Measurements from ENCODE around the gene PSMD6. TPM values are rescaled to one million over a fixed set of nuclear protein-coding genes. Genes with fewer than 3 reads are reported as not detected.

Gene PSMD6
- total and polyA plus RNA-seq, 4 donors = 47.5 to 52.9 (median 52.4) TPM

DNA sequence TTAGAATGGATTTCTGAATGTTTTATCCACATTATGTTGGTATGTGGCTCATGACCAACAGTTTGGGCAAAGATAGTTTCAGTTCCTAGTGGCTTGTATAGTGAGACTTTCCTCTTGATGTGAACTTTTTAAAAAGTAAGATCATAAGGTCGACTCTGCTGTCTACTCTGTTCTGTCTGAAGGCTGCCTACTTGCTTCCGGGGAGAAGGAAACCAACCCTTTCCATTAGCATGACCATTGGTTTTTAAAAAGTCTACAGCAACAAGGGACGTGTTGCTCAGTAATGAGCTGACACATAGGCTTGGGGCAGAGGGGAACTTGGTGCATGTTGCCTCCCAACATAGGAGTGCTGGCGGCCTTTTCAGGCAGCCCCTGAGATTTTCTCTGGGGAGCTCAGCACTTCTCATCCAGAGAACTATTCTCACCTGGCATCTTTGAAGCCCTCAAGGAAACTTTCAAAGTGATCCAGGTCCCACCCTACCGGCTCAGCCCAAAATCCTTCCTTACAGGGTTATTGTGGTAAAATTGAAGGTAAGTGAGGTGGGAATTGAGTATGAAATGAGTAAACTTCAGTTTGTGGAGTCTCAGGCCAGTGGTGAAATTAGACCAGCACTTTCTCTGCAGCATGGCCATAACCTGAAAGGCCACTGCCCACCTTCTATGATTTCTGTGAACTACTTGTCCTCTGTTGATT lies 30.6 kb downstream of the PSMD6 start:
- H3K27ac ChIP-seq (ENCODE audit: low read depth in 1 of 2, low read length in 2 of 2) = no peak overlapping the region
- no peaks in the 10 kb centered on the region for H3K9me3 ChIP-seq (ENCODE audit: control insufficient read depth, low read length)
- H3K4me3 ChIP-seq (ENCODE audit: low read length in 2 of 2) = no peak overlapping the region
- peaks cover 0 to 18% of the 10 kb centered on the region in 2 donors for H3K36me3 ChIP-seq (ENCODE audit: control insufficient read depth in 1 of 2, insufficient read depth in 2 of 2, low read length in 1 of 2)
- WGBS, 2 donors = 84 to 90% methylated on average over 5 of the region's 5 CpGs
- intact Hi-C loops (cut with DNase I) = loop anchor here (5.0 to 10.0 kb wide), 3 partner anchors 78 to 640 kb away; partner anchors contain the start of genes ATXN7 (in 2 of the 2), THOC7 (in 2 of the 2) and SCAANT1 (in 1 of the 2)
- DNase-seq (no peak), ATAC-seq (ENCODE audit: low FRiP score) (no peak)
- no peaks in the 10 kb centered on the region for H3K27me3 ChIP-seq (ENCODE audit: control insufficient read depth in 1 of 2, insufficient read depth in 2 of 2, low read length in 1 of 2)
- H3K4me1 ChIP-seq (ENCODE audit: control insufficient read depth in 1 of 2, insufficient read depth in 2 of 2, low read length in 2 of 2) = no peaks in the 10 kb centered on the region

DNA sequence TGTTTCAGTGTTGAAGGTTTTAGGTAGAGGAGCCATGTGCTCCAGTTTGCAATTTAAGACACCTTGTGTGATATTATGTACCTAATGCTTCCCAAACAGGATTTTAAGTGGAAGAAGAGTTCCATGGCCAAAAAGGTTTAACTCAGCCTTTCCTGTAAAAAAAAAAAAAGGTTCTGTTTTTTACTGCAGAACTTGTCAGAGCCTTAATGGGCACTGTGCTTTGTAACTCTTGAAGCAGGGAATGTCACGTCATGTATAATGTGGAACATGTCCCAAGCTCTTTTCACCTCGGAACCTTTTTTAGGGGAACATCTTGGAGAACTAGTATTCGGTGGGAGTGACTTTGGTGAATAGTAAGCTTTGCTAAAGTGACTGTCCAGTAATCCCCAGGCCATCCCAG lies 31.6 kb downstream of the PSMD6 start:
- H3K9me3 ChIP-seq (ENCODE audit: control insufficient read depth, low read length) = no peaks in the 10 kb centered on the region
- no peak overlapping the region for H3K27ac ChIP-seq (ENCODE audit: low read depth in 1 of 2, low read length in 2 of 2)
- no peak for DNase-seq
- intact Hi-C loops (cut with DNase I) = loop anchor here (5.0 to 10.0 kb wide), 3 partner anchors 77 to 639 kb away; partner anchors contain the start of genes ATXN7 (in 2 of the 2), THOC7 (in 2 of the 2) and SCAANT1 (in 1 of the 2)
- no peak overlapping the region for H3K4me3 ChIP-seq (ENCODE audit: low read length in 2 of 2)
- H3K4me1 ChIP-seq (ENCODE audit: control insufficient read depth in 1 of 2, insufficient read depth in 2 of 2, low read length in 2 of 2) = no peaks in the 10 kb centered on the region
- no peak for ATAC-seq (ENCODE audit: low FRiP score)
- WGBS, 2 donors = 86% methylated on average over 3 of the region's 3 CpGs
- no peaks in the 10 kb centered on the region for H3K27me3 ChIP-seq (ENCODE audit: control insufficient read depth in 1 of 2, insufficient read depth in 2 of 2, low read length in 1 of 2)
- peaks cover 3 to 18% of the 10 kb centered on the region in 2 donors for H3K36me3 ChIP-seq (ENCODE audit: control insufficient read depth in 1 of 2, insufficient read depth in 2 of 2, low read length in 1 of 2)

- DNase-seq = no peak
- Histone ChIP-seq H3K27me3 (ENCODE audit: control insufficient read depth in 1 of 2, insufficient read depth in 2 of 2, low read length in 1 of 2) (no peaks in the 10 kb centered on the region), H3K4me3 (ENCODE audit: low read length in 2 of 2) (no peak overlapping the region), H3K36me3 (ENCODE audit: control insufficient read depth in 1 of 2, insufficient read depth in 2 of 2, low read length in 1 of 2) (peaks cover 3 to 14% of the 10 kb centered on the region in 2 donors), H3K9me3 (ENCODE audit: control insufficient read depth, low read length) (no peaks in the 10 kb centered on the region), H3K27ac (ENCODE audit: low read depth in 1 of 2, low read length in 2 of 2) (no peak overlapping the region), H3K4me1 (ENCODE audit: control insufficient read depth in 1 of 2, insufficient read depth in 2 of 2, low read length in 2 of 2) (no peaks in the 10 kb centered on the region)
- intact Hi-C loops (cut with DNase I) = loop anchor here (5.0 to 10.0 kb wide), 3 partner anchors 76 to 638 kb away; partner anchors contain the start of genes ATXN7 (in 2 of the 2), THOC7 (in 2 of the 2) and SCAANT1 (in 1 of the 2)
- ATAC-seq (ENCODE audit: low FRiP score) = no peak
- 91 to 93% methylated on average over 5 of the region's 5 CpGs for WGBS, 2 donors
Observed at GRCh38 chr3:63990733-63991132, 32.6 kb downstream of the PSMD6 start.

- ATAC-seq (ENCODE audit: low FRiP score) (no peak), DNase-seq (peak in 1 of 2 donors; percentile 44)
- no peaks in the 10 kb centered on the region for H3K27me3 ChIP-seq (ENCODE audit: control insufficient read depth in 1 of 2, insufficient read depth in 2 of 2, low read length in 1 of 2)
- no peaks in the 10 kb centered on the region for H3K4me1 ChIP-seq (ENCODE audit: control insufficient read depth in 1 of 2, insufficient read depth in 2 of 2, low read length in 2 of 2)
- no peak overlapping the region for H3K4me3 ChIP-seq (ENCODE audit: low read length in 2 of 2)
- peaks cover 3 to 11% of the 10 kb centered on the region in 2 donors for H3K36me3 ChIP-seq (ENCODE audit: control insufficient read depth in 1 of 2, insufficient read depth in 2 of 2, low read length in 1 of 2)
- intact Hi-C loops (cut with DNase I) = loop anchor here (5.0 to 10.0 kb wide), 3 partner anchors 75 to 638 kb away; partner anchors contain the start of genes ATXN7 (in 2 of the 2), THOC7 (in 2 of the 2) and SCAANT1 (in 1 of the 2)
- WGBS, 2 donors = 92 to 93% methylated on average over 14 of the region's 14 CpGs
- H3K9me3 ChIP-seq (ENCODE audit: control insufficient read depth, low read length) = no peaks in the 10 kb centered on the region
- H3K27ac ChIP-seq (ENCODE audit: low read depth in 1 of 2, low read length in 2 of 2) = no peak overlapping the region
Observed at GRCh38 chr3:63990204-63990603, 33.1 kb downstream of the PSMD6 start.

DNA sequence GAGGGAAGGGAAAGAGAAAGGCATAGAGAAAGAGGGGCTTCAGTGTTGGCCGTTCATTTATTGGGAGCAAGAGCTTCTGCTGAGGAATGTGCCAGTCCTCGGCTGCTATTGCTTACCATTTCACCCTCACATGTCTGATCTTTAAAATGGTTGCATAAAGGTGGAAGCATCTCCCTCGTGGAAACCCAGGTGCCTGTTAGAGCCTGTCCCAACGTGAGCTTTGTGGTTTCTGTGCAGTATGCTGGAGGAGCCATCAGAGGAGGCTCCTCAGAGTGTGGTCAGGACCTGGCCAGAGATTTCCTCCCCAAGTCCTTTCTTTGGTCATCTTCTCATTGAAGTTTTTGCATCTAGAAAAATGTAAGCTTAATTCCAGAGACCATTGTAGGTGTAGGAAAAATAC lies 34.4 kb downstream of the PSMD6 start:
- intact Hi-C loops (cut with DNase I) = no loop called here
- Histone ChIP-seq H3K4me1 (ENCODE audit: control insufficient read depth in 1 of 2, insufficient read depth in 2 of 2, low read length in 2 of 2) (no peaks in the 10 kb centered on the region), H3K27ac (ENCODE audit: low read depth in 1 of 2, low read length in 2 of 2) (no peak overlapping the region), H3K27me3 (ENCODE audit: control insufficient read depth in 1 of 2, insufficient read depth in 2 of 2, low read length in 1 of 2) (no peaks in the 10 kb centered on the region), H3K36me3 (ENCODE audit: control insufficient read depth in 1 of 2, insufficient read depth in 2 of 2, low read length in 1 of 2) (peaks cover 3 to 12% of the 10 kb centered on the region in 2 donors), H3K9me3 (ENCODE audit: control insufficient read depth, low read length) (no peaks in the 10 kb centered on the region), H3K4me3 (ENCODE audit: low read length in 2 of 2) (no peak overlapping the region)
- DNase-seq = no peak
- 79 to 80% methylated on average over 4 of the region's 4 CpGs for WGBS, 2 donors
- ATAC-seq (ENCODE audit: low FRiP score) = no peak

DNA sequence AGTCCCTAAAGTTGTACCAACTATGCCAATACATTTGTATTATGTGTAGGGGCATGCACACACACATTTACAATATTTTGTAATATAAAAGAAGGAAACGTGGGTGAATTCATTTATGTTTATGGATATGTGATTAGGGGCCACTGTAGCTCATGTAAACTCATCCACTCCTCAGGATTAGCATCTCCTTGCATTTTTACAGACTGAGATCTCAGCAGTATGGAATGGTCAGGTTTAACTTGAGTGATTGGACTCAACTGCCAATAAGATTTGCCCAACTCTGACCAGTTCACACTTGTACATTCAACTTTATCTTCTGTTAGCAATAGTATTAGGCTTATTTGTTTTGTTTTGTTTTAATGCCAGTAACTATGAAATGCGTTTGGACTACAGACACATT lies 36.5 kb downstream of the PSMD6 start:
- Histone ChIP-seq H3K4me1 (ENCODE audit: control insufficient read depth in 1 of 2, insufficient read depth in 2 of 2, low read length in 2 of 2) (no peaks in the 10 kb centered on the region), H3K27me3 (ENCODE audit: control insufficient read depth in 1 of 2, insufficient read depth in 2 of 2, low read length in 1 of 2) (no peaks in the 10 kb centered on the region), H3K36me3 (ENCODE audit: control insufficient read depth in 1 of 2, insufficient read depth in 2 of 2, low read length in 1 of 2) (peaks cover 3 to 11% of the 10 kb centered on the region in 2 donors), H3K4me3 (ENCODE audit: low read length in 2 of 2) (no peak overlapping the region), H3K27ac (ENCODE audit: low read depth in 1 of 2, low read length in 2 of 2) (no peak overlapping the region), H3K9me3 (ENCODE audit: control insufficient read depth, low read length) (no peaks in the 10 kb centered on the region)
- intact Hi-C loops (cut with DNase I) = no loop called here
- ATAC-seq (ENCODE audit: low FRiP score) (no peak), DNase-seq (no peak)
- WGBS, 2 donors = 73 to 75% methylated on average over 2 of the region's 2 CpGs

- H3K4me1 ChIP-seq (ENCODE audit: control insufficient read depth in 1 of 2, insufficient read depth in 2 of 2, low read length in 2 of 2) = no peaks in the 10 kb centered on the region
- no peak overlapping the region for H3K4me3 ChIP-seq (ENCODE audit: low read length in 2 of 2)
- 75 to 76% methylated on average over 7 of the region's 7 CpGs for WGBS, 2 donors
- H3K36me3 ChIP-seq (ENCODE audit: control insufficient read depth in 1 of 2, insufficient read depth in 2 of 2, low read length in 1 of 2) = peaks cover 3 to 13% of the 10 kb centered on the region in 2 donors
- H3K27me3 ChIP-seq (ENCODE audit: control insufficient read depth in 1 of 2, insufficient read depth in 2 of 2, low read length in 1 of 2) = no peaks in the 10 kb centered on the region
- intact Hi-C loops (cut with DNase I) = no loop called here
- no peak for DNase-seq
- H3K9me3 ChIP-seq (ENCODE audit: control insufficient read depth, low read length) = no peaks in the 10 kb centered on the region
- ATAC-seq (ENCODE audit: low FRiP score) = no peak
- no peak overlapping the region for H3K27ac ChIP-seq (ENCODE audit: low read depth in 1 of 2, low read length in 2 of 2)
Observed at GRCh38 chr3:63986146-63986545, 37.1 kb downstream of the PSMD6 start.

- intact Hi-C loops (cut with DNase I) = no loop called here
- ATAC-seq (ENCODE audit: low FRiP score) = no peak
- Histone ChIP-seq H3K4me3 (ENCODE audit: low read length in 2 of 2) (no peak overlapping the region), H3K27me3 (ENCODE audit: control insufficient read depth in 1 of 2, insufficient read depth in 2 of 2, low read length in 1 of 2) (no peaks in the 10 kb centered on the region), H3K27ac (ENCODE audit: low read depth in 1 of 2, low read length in 2 of 2) (no peak overlapping the region), H3K9me3 (ENCODE audit: control insufficient read depth, low read length) (no peaks in the 10 kb centered on the region), H3K4me1 (ENCODE audit: control insufficient read depth in 1 of 2, insufficient read depth in 2 of 2, low read length in 2 of 2) (peaks cover 0 to 2% of the 10 kb centered on the region in 2 donors), H3K36me3 (ENCODE audit: control insufficient read depth in 1 of 2, insufficient read depth in 2 of 2, low read length in 1 of 2) (peaks cover 3 to 14% of the 10 kb centered on the region in 2 donors)
- 97 to 100% methylated on average over 3 of the region's 3 CpGs for WGBS, 2 donors
- DNase-seq = no peak
Observed at GRCh38 chr3:63984391-63984790, 38.9 kb downstream of the PSMD6 start.

DNA sequence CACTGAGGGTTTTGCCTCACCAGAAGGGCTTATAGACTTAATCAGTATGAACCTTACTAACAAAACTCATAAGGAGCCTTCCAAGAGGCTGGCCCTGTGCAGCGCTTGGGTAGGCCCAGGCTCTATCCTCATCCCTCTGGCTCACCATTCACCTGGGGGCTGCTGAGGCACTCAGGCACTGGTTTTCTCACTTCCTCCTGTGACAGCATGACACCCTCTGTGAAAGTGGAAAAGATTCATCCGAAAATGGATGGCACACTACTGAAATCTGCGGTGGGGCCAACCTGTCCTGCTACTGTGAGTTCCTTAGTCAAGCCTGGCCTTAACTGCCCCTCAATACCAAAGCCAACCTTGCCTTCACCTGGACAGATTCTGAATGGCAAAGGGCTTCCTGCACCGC lies 41.3 kb downstream of the PSMD6 start:
- 95 to 96% methylated on average over 4 of the region's 4 CpGs for WGBS, 2 donors
- Histone ChIP-seq H3K27ac (ENCODE audit: low read depth in 1 of 2, low read length in 2 of 2) (no peak overlapping the region), H3K9me3 (ENCODE audit: control insufficient read depth, low read length) (no peaks in the 10 kb centered on the region)

More for the DNA sequence above, 41.3 kb downstream of the PSMD6 start:
- ATAC-seq (ENCODE audit: low FRiP score) (no peak), DNase-seq (no peak)
- H3K36me3 ChIP-seq (ENCODE audit: control insufficient read depth in 1 of 2, insufficient read depth in 2 of 2, low read length in 1 of 2) = peaks cover 2 to 9% of the 10 kb centered on the region in 2 donors
- intact Hi-C loops (cut with DNase I) = no loop called here
- H3K27me3 ChIP-seq (ENCODE audit: control insufficient read depth in 1 of 2, insufficient read depth in 2 of 2, low read length in 1 of 2) = no peaks in the 10 kb centered on the region
- peaks cover 0 to 2% of the 10 kb centered on the region in 2 donors for H3K4me1 ChIP-seq (ENCODE audit: control insufficient read depth in 1 of 2, insufficient read depth in 2 of 2, low read length in 2 of 2)
- H3K4me3 ChIP-seq (ENCODE audit: low read length in 2 of 2) = no peak overlapping the region
